Prostate gland (tissue), 2 donors: Measurements from ENCODE around the gene NUDCD3. TPM values are rescaled to one million over a fixed set of nuclear protein-coding genes. Genes with fewer than 3 reads are reported as not detected.
"Not testable (repeated sequence)": the region's sequence is repeated elsewhere in the genome, so short reads cannot be mapped to it uniquely, and the experiment has no call there.

Experiments
- DNase-seq: peaks from one replicate; pipeline ENCODE4 v3.0.0-alpha.2; 2019; ENCODE audit warnings: low spot score
- H3K27ac ChIP-seq, 2 donors: fragments of 200-600 bp; sonication (generic); 2 replicates each; pipeline ENCODE4 v1.5.1; 2017 to 2019
- H3K27me3 ChIP-seq: fragments of 200-600 bp; sonication (generic); replicated peaks from 2 replicates; pipeline ENCODE4 v1.5.1; 2019; ENCODE audit not compliant: insufficient read depth
- H3K36me3 ChIP-seq, 2 donors: fragments of 200-600 bp; sonication (generic); 1 replicate in 1 of 2; 2 replicates in 1 of 2; pipeline versions ENCODE4 v1.5.1 to v1.8.1; 2017 to 2019
- H3K4me1 ChIP-seq: fragments of 200-600 bp; sonication (generic); replicated peaks from 2 replicates; pipeline ENCODE4 v1.5.1; 2019
- H3K4me3 ChIP-seq, 2 donors: fragments of 200-600 bp; sonication (generic); 2 replicates each; pipeline ENCODE4 v1.5.1; 2017 to 2019
- H3K9me3 ChIP-seq: fragments of 200-600 bp; sonication (generic); 2 replicates; pipeline ENCODE4 v1.5.1; 2017
- POLR2A ChIP-seq: fragments of 450-650 bp; IDR thresholded peaks from one replicate; pipeline ENCODE4 v1.6.1; 2016; ENCODE audit warnings: antibody characterized with exemption, mild to moderate bottlenecking
- POLR2AphosphoS5 ChIP-seq: sonication (generic); formaldehyde crosslinking; IDR thresholded peaks from one replicate; pipeline ENCODE4 v1.6.1; 2017; ENCODE audit warnings: antibody characterized with exemption
- WGBS: methylation state at CpG from one replicate; pipeline ENCODE4 v1.1.5; 2018; 5-methylcytosine and 5-hydroxymethylcytosine counted together
- intact Hi-C: fragments of 100-400 bp; cut with DNase I; formaldehyde crosslinking; loops from one replicate; pipeline ENCODE4 v1.14.2; 2022
- total RNA-seq, 2 donors: library from RNA; depleted of rRNA; stranded (reverse); fragments of >200 nt; gene quantifications; one replicate each; pipeline ENCODE4 v1.1.0, GENCODE V29; 2016
- TF ChIP-seq, protein P1 (sequence below), 4 experiments: fragments of 200-600 bp in 2 of 4; fragments of 450-650 bp in 2 of 4; sonication (generic) in 2 of 4; IDR thresholded peaks; 1 replicate in 3 of 4; 2 replicates in 1 of 4; pipeline ENCODE4 v1.5.1; 2016 to 2019; ENCODE audit warnings: antibody characterized with exemption in 4 of 4, mild to moderate bottlenecking in 2 of 4, moderate library complexity in 2 of 4

NUDCD3 gene
- total RNA-seq, 2 donors from 2014 or later: 55.2 to 55.9 TPM

DNA sequence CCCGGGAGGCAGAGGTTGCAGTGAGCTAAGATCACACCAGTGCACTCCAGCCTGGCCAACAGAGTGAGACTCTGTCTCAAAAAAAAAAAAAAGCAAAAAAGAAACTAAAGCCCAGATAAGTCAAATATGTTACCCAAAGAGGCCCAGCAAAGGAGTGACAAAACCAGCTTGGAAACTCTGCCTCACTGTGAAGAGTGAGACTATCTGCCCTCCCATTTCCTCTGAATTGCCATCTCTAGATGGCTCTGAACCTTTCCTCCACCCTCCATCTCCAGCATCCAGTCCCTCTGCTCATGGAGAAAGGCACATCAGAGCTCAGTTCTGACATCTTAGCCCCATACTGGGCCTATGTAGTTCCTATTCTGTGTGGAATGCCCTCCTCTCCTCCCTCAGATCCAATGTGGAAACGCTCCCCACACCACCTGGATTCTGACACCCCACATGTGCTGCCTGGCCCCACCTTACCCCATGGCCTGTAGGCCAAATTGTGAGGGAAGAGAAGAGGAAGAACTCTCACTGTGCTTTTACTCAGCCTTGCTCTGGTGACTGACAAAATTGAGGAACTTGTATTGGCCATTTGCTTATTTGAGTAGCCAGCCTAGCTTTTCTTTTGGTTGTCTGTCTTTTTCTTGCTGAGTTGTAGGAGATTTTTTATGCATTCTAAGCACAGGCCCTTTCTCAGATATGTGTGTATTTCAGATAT is 18.0 kb upstream of the NUDCD3 start:
- TF ChIP-seq, protein P1, sequence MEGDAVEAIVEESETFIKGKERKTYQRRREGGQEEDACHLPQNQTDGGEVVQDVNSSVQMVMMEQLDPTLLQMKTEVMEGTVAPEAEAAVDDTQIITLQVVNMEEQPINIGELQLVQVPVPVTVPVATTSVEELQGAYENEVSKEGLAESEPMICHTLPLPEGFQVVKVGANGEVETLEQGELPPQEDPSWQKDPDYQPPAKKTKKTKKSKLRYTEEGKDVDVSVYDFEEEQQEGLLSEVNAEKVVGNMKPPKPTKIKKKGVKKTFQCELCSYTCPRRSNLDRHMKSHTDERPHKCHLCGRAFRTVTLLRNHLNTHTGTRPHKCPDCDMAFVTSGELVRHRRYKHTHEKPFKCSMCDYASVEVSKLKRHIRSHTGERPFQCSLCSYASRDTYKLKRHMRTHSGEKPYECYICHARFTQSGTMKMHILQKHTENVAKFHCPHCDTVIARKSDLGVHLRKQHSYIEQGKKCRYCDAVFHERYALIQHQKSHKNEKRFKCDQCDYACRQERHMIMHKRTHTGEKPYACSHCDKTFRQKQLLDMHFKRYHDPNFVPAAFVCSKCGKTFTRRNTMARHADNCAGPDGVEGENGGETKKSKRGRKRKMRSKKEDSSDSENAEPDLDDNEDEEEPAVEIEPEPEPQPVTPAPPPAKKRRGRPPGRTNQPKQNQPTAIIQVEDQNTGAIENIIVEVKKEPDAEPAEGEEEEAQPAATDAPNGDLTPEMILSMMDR (IDR thresholded peaks at IDR 0.05): no peak
- TF ChIP-seq POLR2A (no peak), POLR2AphosphoS5 (no peak)
- H3K4me1 ChIP-seq: no peaks in the 10 kb centered on the region
- no peaks in the 10 kb centered on the region for H3K27me3 ChIP-seq
- no peak overlapping the region for H3K4me3 ChIP-seq
- intact Hi-C loops: no loop called here
- no peak for DNase-seq
- H3K9me3 ChIP-seq: no peaks in the 10 kb centered on the region
- 58% methylated on average over 2 of the region's 2 CpGs for WGBS
- no peak overlapping the region for H3K27ac ChIP-seq
- no peaks in the 10 kb centered on the region for H3K36me3 ChIP-seq

DNA sequence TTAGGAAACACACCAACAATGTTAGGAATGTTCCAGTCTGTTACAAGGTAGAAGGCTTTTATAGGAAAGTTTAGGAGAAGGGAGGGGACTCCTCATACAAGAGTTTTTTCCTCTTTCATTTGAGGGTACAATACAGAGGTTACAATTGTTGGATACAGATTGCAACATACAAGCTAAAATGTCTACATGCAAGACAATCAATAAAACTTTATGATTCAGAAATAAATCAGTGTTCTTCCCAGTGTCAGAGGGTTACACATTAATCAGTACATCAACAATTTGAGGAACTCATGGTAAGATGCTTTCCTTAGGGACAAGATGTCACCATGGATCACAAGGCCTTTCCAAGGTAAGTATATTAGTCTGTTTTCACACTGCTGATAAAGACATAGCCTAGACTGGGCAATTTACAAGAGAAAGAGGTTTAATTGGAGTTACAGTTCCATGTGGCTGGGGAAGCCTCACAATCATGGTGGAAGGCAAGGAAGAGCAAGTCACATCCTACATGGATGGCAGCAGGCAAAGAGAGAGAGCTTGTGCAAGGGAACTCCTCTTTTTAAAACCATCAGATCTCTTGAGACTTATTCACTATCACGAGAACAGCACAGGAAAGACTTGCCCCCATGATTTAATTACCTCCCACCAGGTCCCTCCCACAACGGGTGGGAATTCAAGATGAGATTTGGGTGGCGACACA is 16.3 kb upstream of the NUDCD3 start:
- H3K4me3 ChIP-seq, H3K9me3 ChIP-seq, H3K36me3 ChIP-seq, H3K4me1 ChIP-seq, H3K27ac ChIP-seq, intact Hi-C loops, DNase-seq, H3K27me3 ChIP-seq: not testable (repeated sequence)
- 68% methylated on average over 3 of the region's 3 CpGs for WGBS

DNA sequence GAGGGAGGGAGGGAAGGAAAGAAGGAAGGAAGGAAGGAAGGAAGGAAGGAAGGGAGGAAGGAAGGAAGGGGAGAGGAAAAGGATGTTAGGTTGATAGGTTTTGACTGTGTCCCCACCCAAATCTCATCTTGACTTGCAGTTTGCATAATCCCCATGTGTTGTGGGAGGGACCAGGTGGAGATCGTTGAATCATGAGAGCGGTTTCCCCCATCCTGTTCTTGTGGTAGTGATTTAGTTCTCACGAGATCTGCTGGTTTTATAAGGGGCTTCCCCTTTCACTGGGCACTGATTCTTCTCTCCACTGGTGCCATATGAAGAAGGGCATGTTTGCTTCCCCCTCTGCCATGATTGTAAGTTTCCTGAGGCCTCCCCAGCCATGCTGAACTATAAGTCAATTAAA is 15.1 kb upstream of the NUDCD3 start:
- TF ChIP-seq POLR2A (no peak), POLR2AphosphoS5 (no peak)
- TF ChIP-seq, protein P1 (IDR thresholded peaks at IDR 0.05): no peak
- WGBS: 58% methylated on average over 3 of the region's 3 CpGs

DNA sequence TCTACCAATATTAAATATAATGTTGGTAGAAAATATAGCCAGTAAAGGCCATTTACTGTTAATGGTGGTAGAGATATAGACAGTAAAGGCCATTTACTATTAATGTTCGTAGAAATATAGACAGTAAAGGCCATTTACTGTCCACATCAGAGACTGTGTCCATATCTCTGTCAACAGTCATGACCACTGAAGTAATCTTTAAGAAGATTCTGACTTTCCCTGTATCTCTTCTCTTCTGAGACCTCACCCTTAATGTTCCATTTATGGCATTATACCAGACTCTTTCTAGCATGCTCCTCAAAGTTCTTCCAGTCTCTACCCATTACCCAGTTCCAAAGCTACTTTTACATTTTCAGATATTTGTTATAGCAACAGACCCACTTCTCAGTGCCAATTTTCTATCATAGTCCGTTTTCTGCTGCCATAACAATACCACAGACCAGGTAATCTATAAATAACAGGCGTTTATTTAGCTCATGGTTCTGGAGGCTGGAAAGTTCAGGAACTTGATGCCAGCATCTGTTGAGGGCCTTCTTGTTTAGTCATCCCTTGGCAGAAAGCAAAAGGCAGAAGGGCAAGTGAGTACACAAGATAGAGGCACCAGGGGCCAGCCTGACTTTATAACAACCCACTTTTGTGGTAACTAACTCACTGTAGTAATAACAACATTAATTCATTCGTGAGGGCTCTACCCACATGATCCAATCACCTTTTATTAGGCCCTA is 7.9 kb upstream of the NUDCD3 start:
- TF ChIP-seq POLR2AphosphoS5: no peak
- TF ChIP-seq, protein P1 (IDR thresholded peaks at IDR 0.05): no peak
- no peak for TF ChIP-seq POLR2A
- Histone ChIP-seq H3K27ac (no peak overlapping the region), H3K27me3 (no peaks in the 10 kb centered on the region), H3K4me1 (no peaks in the 10 kb centered on the region), H3K4me3 (no peak overlapping the region), H3K9me3 (no peaks in the 10 kb centered on the region), H3K36me3 (no peaks in the 10 kb centered on the region)
- no peak for DNase-seq
- intact Hi-C loops: loop anchor here (10.0 kb wide), 1 partner anchor 394 kb away; the partner anchor contains the start of gene AEBP1
- WGBS: 65% methylated on average over 4 of the region's 4 CpGs

More for the DNA sequence above, 15.1 kb upstream of the NUDCD3 start:
- Histone ChIP-seq H3K9me3 (no peaks in the 10 kb centered on the region), H3K27me3 (no peaks in the 10 kb centered on the region), H3K27ac (no peak overlapping the region), H3K36me3 (no peaks in the 10 kb centered on the region), H3K4me1 (no peaks in the 10 kb centered on the region), H3K4me3 (no peak overlapping the region)
- DNase-seq: no peak
- intact Hi-C loops: no loop called here
